GM21576 (cell line): ENCODE data around the gene GFRA1.

Source experiments
- ATAC-seq: cut with Tn5 transposase; IDR thresholded peaks from one replicate; pipeline ENCODE4 v1.9.1; 2021; ENCODE audit warnings: mild to moderate bottlenecking, moderate library complexity; ENCODE audit not compliant: unreplicated experiment

Gene GFRA1

DNA sequence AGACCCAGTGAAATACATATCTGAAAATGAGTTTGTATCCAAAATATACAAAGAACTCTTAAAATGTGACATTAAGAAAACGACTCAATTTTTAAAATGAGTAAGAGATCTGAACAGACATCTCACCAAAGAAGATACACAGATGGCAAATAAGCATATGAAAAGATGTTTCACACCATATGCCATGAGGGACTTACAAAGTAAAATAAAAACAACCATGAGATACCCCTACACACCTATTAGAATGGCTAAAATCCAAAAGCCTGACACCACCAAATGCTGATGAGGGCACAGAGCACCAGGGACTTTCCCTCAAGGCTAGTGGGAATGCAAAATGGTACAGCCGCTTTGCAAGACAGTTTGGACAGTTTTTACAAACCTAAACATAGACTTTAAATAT is 27.9 kb downstream of the GFRA1 start:
- no peak for ATAC-seq

DNA sequence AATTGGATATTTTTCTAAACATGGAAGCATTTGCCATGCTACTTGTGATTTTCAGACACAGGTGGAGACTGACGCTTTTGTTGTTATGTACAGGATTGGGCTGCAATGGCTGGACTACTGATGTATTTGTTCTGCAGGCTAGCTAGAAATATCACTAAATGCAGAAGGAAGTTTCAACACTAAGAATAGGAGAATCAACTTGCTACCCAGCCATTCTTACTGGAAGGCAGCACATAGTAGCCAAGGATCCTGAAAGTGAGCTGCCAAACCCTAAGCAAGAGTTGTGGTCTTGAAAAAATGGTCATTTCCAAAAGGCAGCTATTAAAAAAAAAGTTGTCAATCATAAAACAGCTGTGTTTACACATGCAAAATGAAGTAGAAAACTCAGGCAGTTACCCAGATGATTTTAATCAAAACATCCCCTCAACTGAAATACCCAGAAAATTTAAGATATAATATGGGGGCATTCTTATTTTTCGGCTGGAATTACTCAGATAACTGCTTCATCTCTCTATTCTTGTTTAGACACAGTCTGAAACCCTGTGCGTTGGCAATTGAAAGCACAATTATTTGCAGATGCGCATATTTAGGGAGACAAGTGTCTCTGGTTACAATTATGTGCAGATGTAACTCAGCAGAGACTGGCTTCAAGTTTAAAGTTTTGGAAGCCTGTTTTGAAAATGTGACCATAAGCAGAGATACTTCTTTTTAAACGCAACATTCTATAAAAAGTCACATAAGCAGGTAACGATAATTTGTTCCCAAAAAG is 31.2 kb downstream of the GFRA1 start:
- no peak for ATAC-seq

DNA sequence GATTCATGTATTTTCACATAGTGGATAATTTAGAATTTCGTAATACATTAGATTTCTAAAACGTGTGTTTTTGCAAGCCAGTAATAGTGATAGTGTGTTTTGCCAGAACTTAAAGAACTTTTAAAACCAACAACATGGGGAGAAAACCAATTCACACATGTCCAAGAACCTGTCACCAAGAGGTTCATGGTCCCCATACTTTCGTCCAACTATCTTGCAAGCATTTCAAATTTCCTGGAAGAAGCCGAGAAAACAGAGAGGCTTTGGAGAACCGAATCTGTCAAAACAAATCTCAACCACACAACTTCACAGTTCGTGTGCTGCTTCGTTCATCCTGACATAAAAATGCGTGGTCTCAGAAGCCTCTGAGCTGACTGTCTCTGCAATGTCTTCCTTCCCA is 31.9 kb downstream of the GFRA1 start:
- no peak for ATAC-seq

DNA sequence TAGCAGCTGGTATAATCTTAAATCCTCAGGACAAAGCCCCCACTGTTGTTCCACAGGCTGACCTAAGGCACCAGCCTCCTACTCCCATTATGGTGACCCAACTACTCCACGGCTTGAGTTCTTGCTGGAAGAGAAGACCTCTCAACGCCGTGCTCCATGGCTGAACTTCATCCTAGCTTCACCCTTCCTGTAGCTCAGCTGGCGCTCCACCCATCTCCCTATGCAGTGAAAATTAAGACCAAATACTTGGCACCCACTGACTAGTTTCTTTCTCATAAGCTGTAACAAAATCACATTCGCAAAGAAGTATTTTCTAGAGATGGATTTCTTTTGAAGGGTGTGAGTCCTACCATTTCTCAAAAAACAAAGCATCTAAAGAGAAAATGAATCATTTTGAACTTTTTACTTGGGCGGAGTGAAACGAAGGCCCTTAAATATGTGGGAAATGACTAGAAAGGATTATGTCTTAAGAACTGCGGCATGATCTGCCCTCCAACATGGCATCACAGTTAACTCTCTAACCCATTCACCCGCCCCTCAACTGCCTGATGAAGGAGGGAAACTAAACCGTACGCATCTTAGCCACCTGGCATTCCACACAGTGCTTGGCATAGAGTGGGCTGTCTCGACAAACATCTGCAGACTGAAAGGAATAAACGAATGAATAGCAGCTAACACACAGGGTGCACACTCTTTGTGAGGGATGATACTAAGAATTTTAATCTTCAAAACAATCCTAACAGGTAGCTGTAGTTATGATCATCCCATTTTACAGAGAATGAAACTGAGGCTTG is 32.7 kb downstream of the GFRA1 start:
- ATAC-seq: no peak

DNA sequence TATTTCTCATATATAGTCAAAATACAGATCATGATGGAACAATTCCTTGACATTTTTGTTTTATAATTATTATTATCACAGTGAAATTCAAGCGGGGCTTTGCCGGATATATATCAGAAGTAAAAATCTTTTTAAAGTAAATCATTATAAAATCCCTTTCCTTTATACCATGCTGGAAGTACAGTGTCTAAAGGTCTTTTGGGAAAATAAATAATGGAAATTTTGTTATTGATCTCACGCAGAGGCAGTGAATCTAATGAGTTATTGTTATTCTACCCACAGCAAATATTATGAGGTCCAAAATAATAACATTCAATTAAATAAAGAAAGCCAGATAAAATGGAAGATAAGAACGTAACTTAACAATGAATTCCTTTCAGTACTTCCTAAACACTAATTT is 33.8 kb downstream of the GFRA1 start:
- no peak for ATAC-seq

DNA sequence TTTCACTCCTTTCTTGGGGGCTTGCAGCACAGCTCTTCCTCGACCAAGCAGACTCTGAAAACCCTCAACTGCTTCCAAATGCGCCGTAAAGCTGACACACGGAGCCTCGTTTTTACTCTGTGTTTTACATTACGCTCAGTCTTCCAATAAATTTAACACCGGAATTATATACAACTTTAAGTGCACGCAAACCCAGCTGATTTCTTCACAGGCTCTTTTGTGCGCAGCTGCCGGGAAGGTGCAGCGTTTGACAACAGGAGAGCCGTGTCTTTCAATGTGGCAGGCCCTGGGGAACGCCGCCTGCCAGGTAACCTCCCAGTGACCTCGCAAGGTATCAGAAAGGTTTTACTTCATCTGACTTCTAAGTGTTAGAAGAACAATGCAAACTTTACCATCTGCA is 35.0 kb downstream of the GFRA1 start:
- no peak for ATAC-seq

DNA sequence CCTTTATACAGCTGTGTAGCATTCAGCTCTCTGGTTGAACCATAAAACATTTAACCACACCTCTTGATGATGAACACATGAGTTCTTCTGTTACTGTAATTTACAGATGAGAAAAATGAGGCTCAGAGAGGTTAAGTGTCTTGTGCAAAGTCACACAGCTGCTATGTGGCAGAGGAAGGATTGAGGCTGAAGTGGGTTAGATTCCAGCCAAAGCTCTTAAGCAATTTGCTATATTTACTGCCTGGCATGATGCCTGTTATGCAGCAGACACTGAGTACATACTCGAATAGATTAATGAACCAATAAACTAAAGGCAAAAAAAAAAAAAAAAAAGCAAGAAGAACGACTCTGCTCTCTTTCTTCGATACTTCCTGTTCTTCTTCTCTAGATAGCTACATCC is 35.7 kb downstream of the GFRA1 start:
- no peak for ATAC-seq

DNA sequence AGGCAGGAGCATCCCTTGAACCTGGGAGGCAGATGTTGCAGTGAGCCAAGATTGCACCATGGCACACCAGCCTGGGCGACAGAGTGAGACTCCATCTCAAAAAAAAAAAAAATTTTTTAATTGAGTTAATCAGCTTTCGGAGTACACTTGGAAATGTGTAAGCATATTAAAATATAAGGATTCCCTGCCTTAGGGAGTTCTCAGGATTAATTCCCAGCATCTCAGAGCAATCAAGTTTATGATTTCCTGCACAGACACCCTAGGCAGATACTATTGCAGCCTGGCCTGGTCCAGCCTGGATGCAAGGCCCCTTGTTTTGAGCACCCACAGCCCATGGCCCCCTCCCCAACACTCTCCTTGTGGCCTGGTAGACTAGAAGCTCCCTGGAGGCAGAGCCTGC is 39.8 kb downstream of the GFRA1 start:
- no peak for ATAC-seq

DNA sequence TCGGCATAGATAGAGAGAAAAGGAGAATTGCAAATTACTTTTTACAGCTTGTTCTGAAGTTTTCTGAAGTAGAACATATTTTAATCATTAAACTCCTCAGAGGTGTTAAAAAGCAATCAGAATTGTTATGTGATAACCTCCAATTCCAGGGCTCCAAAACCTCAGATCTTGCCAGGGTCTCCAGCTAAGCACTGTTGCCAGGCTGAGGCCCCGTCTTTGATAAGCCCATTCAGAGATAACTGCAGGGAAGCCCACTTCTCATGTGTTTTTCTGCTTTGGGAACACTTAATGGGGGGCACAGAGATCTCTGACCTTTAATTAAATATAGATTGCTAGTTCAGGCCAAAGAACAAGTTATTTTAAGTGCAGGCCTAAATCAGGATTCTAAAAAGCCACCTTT is 40.4 kb downstream of the GFRA1 start:
- no peak for ATAC-seq

DNA sequence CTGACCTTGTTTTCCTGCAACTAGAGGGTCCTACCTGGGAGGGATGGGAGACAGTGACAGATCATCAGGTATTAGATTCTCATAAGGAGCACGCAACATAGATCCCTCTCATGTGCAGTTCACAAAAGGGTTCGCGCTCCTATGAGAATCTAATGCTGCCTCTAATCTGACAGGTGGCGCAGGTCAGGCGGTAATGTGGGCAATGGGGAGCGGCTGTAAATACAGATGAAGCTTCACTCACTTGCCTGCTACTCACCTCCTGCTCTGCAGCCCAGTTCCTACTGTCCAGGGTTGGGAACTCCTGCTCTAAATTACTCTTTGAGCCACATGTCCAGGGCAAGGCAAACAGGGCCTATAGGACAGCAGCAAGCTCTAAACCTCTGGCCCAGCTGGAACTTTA is 46.2 kb downstream of the GFRA1 start:
- ATAC-seq: no peak

DNA sequence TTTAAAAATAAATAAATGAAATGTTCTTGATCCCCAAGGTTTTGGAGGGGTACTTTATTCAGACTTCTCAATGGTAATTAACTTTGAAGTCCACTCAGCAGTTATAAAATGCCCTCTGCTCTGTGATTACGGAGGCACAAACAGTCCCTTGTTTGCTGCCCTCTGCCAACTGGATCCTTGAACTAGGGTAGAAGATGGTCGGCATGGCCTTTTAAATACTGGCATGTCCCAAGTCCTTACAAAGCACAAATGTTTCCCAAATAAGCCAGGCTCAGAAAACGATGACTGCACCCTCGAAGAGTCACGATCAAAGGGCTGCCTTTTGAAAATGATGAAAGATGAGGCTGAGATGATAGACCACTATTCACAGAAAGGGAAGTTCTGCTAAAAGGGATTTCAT is 47.0 kb downstream of the GFRA1 start:
- no peak for ATAC-seq

DNA sequence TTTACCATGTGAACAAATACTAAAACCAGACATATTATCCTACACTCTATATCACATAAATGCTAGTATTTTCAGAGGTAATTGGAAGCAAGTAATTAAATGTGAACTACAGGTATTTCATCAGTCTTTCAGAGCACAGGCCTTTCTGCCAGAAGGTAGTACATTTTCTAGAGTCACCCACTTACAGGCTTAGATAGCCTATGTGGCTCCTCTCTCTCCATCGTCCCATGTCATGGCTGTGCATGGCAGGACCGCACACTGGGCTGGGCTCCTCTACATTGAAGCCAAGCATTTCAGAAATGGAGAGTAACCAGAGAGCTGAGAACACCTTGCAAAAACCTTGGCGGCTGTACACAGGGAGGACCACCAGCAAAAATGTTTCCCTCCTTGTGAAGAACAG is 49.7 kb downstream of the GFRA1 start:
- ATAC-seq: no peak

DNA sequence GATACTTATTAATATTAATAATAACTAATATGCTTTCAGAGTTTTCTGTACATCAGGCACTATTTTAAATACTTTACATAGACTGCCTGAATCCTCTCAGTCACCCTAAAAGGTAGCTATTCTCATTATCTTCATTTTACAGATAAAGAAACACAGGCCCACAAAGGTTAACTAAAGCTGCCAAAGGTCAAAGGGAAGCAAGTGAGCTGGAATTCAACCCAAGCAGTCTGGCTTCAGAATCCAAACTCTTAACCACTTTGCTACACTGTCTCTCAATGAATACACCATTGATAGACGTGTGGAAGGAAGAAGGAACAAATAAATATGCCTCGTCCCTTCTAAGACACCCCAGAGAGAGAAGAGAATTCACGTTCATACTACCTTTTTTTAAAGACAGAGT is 52.0 kb downstream of the GFRA1 start:
- no peak for ATAC-seq

DNA sequence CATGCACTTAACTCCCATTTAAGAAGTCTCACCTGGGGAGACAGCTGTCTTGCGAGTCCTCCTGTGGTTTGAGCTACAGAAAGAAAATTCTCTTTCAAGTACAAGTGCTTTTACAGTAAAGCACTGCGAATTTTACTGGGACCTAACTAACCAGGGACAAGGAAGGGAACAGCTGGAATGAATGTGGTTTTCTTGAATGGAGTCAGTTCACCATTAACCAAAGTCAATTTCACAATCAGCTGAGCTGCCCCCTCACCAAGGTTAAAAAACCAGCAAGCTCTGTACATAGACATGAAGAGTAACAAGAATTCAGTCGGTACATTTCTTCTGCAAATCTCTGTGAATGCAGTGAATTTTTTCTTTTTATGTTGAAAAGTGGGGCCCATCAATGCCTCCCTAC is 56.3 kb downstream of the GFRA1 start:
- ATAC-seq: no peak

DNA sequence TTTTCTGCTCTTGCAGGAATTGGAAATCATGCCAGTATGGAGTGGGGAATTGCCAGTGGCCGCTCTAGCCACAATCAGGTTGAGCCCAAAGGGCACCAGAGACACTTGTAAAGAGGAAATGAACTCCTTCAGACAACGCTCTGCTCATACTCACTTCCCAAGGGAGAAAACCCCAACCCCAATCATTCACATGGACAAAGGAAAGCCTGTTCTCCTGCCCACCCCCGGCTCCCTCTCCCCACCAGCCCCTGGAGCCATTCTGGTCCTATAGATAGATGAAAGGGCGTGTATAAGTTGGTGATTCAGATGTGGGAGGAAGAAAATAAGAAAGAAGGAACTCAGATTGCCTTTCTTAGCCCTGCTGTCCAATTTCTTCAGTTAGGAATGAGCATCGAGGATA is 57.4 kb downstream of the GFRA1 start:
- no peak for ATAC-seq

DNA sequence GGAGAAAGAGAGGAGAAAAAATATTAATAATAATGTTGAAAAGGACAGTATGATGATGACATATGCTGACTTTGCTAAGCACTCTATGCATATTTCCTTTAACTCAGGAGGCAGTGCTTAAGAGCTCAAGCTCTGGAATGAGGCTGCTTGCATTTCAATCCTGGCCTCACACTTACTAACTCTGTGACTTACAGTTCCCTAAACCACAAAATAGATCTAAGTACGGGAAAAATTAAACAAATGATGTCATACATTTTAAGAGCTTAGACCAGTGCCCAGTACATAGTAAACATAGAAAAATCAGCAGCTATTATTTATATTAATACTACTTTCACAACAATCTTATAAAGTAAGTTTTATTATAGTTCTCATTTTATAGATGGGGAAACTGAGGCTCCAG is 61.3 kb downstream of the GFRA1 start:
- ATAC-seq: no peak

DNA sequence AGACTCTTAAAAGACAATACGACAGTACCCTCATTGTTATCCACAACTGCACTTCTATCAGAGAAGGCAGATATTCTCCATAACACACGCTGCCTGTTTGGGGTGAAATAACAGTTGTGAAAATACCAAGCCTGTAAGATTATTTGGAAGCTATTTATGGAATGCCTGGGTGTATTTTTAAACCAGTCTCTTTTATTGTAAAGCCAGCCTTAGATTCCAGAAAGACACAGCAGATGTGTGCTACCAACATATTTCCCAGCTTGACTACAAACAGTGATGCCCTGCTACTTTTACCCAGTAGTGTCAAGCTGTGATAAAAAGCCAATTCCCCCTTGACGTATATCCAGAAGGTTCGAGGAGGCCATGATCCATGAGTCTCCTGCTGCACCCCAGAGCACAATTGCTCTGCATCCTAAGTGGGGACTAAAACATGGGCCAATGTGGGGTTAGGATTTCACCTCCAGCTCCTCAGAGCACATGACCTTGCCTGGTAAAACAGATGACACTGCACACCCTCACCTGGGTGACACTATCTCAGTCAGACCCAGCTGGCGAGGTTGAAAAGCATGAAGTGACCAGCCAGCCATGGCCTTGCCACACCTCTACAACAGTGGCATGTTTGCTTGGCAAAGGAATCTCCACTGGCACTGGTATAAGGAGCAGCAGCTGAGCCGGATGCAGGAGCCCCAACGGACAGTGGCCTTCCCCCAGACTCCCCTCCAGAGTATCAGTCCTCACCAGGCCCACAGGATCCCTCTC is 62.2 kb downstream of the GFRA1 start:
- no peak for ATAC-seq

DNA sequence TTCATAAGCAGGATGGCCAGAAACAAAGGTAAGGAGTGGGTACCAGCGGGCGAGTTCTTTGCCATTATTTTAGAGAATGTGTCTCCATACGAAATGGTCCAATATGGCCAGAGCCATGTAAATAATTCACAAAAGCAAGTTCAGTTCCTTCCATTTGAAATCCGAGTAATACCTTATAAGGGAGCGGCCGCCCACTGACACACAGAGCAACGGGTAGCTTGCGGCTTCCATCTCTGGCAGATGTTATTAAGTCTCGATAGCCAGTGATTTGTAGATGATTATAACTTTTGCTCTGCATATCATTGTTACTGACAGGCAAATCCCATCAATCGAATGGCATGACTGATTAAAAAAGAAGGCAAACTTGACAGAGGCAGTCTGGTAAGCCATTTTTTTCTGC is 63.2 kb downstream of the GFRA1 start:
- ATAC-seq: no peak

DNA sequence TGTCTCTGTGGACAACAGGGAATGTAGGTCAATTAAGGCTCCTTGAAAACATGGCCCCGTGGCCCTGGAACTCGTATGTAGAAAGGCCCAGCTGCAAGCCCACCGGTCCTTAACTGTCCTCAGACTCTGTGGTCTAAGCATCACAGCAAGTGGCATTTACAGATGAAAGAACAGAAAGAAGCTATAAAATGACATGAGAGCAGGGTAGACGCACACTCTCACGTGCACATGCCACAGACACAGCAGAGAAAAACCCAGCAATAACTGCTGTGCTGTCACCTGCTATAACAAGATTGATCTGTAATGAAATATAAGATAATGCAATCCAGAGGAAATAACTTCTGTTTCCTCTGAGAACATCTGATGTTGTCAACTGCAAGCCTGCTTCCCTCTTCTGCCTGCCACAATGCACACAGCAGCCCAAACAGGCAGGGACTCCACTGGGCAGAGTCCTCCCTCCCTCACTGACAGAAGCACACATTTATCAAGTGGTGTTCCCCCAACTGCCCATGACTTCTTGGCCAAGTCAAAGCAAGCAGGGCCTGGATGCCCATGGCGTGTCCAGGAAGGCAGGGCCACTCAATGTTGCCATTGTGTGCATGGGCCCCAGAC is 63.9 kb downstream of the GFRA1 start:
- no peak for ATAC-seq

DNA sequence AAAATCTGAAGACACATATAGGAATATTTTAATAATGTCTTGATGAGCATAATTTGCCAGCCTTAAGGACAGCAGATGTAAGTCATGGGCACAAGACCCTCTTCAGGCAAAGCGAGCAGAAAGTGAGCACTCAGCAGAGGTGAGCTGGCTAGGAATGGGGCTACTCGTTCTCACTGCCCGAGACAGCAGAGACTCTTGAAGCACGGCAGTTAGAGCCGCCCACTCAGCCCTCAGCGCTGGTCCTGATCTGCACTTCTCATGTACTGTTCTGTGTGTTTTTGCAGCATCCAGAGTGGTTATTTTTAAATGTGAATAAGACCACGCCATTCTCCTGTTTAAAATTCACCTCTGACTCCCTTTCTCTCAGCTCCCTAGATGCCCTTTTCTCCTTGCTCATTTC is 65.3 kb downstream of the GFRA1 start:
- ATAC-seq: no peak

DNA sequence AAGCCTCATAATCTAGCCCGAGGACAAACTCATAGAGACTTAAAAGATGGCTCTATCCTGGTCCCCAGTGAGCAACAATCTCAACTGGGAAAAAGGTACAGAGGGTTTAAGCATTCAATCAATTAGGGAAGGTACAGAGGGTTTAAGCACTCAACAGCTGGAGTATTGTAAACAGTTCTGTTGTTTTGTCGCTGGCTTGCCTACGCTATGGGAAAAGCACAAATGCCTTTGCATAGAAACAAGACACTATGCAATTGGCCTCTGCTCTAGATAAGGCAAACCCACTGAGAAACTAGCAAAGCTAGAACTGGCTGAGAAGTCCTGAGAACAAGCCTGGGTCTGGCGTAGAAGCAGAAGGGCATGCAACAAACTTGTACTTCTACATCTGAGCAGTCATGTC is 69.3 kb downstream of the GFRA1 start:
- no peak for ATAC-seq
